ENCODE results near the gene TLL2. TPM values are rescaled to one million over a fixed set of nuclear protein-coding genes. Genes with fewer than 3 reads are reported as not detected.
A peak's percentile ranks its signal among the peaks of the same experiment; 100 is the strongest.

The TLL2 gene
- total RNA-seq, 1 experiment from 2014 or later: 0.11 TPM

GRCh38 chr10:96401036-96401435 is 112.7 kb downstream of the TLL2 start:
- H3K27me3 ChIP-seq (replicated peaks; ENCODE audit: insufficient read depth, low read depth, low read length, poor library complexity): peaks cover 34% of the 10 kb centered on the region
- H3K4me3 ChIP-seq (ENCODE audit: low read depth, low read length, poor library complexity, severe bottlenecking): no peak overlapping the region
- H3K9me3 ChIP-seq (ENCODE audit: low read depth, low read length, poor library complexity, severe bottlenecking): no peaks in the 10 kb centered on the region
- BruUV-seq (replicated peaks): no TSS peak
- ChIA-PET CTCF (no interaction called here), POLR2A (ENCODE audit: low non-redundant PET) (no interaction called here)
- intact Hi-C loops (cut with micrococcal nuclease; ENCODE audit: unreplicated experiment): no loop called here
- peaks cover 12% of the 10 kb centered on the region for H3K4me1 ChIP-seq (ENCODE audit: insufficient read depth, low read length, poor library complexity, severe bottlenecking)
- peak; percentile 69 for DNase-seq (ENCODE audit: low spot score)
- TF ChIP-seq CTCF (conservative IDR thresholded peaks at IDR 0.05; ENCODE audit: low read depth, low read length) (no peak), EZH2 (IDR thresholded peaks at IDR 0.05; ENCODE audit: borderline replicate concordance, low read depth, low read length, poor library complexity, severe bottlenecking) (no peak)
- H3K27ac ChIP-seq (ENCODE audit: low read depth, low read length, poor library complexity, severe bottlenecking): no peak overlapping the region
- no peaks in the 10 kb centered on the region for H3K36me3 ChIP-seq (ENCODE audit: insufficient read depth, low read length, poor library complexity, severe bottlenecking)

GRCh38 chr10:96400465-96400864 is 113.3 kb downstream of the TLL2 start:
- POLR2A ChIA-PET (ENCODE audit: low non-redundant PET): no interaction called here

GRCh38 chr10:96397902-96398301 is 115.8 kb downstream of the TLL2 start:
- CTCF ChIA-PET: no interaction called here
- no TSS peak for BruUV-seq (replicated peaks)

More at GRCh38 chr10:96400465-96400864, 113.3 kb downstream of the TLL2 start:
- peaks cover 34% of the 10 kb centered on the region for H3K27me3 ChIP-seq (replicated peaks; ENCODE audit: insufficient read depth, low read depth, low read length, poor library complexity)
- no peaks in the 10 kb centered on the region for H3K9me3 ChIP-seq (ENCODE audit: low read depth, low read length, poor library complexity, severe bottlenecking)
- DNase-seq (ENCODE audit: low spot score): no peak
- BruUV-seq (replicated peaks): no TSS peak
- TF ChIP-seq EZH2 (IDR thresholded peaks at IDR 0.05; ENCODE audit: borderline replicate concordance, low read depth, low read length, poor library complexity, severe bottlenecking) (no peak), CTCF (conservative IDR thresholded peaks at IDR 0.05; ENCODE audit: low read depth, low read length) (no peak)
- no peaks in the 10 kb centered on the region for H3K36me3 ChIP-seq (ENCODE audit: insufficient read depth, low read length, poor library complexity, severe bottlenecking)
- H3K27ac ChIP-seq (ENCODE audit: low read depth, low read length, poor library complexity, severe bottlenecking): no peak overlapping the region
- intact Hi-C loops (cut with micrococcal nuclease; ENCODE audit: unreplicated experiment): no loop called here
- H3K4me1 ChIP-seq (ENCODE audit: insufficient read depth, low read length, poor library complexity, severe bottlenecking): peaks cover 12% of the 10 kb centered on the region
- CTCF ChIA-PET: no interaction called here
- no peak overlapping the region for H3K4me3 ChIP-seq (ENCODE audit: low read depth, low read length, poor library complexity, severe bottlenecking)

More at GRCh38 chr10:96397902-96398301, 115.8 kb downstream of the TLL2 start:
- no peaks in the 10 kb centered on the region for H3K9me3 ChIP-seq (ENCODE audit: low read depth, low read length, poor library complexity, severe bottlenecking)
- no peak overlapping the region for H3K4me3 ChIP-seq (ENCODE audit: low read depth, low read length, poor library complexity, severe bottlenecking)
- no peak for DNase-seq (ENCODE audit: low spot score)
- H3K36me3 ChIP-seq (ENCODE audit: insufficient read depth, low read length, poor library complexity, severe bottlenecking): no peaks in the 10 kb centered on the region
- peaks cover 12% of the 10 kb centered on the region for H3K4me1 ChIP-seq (ENCODE audit: insufficient read depth, low read length, poor library complexity, severe bottlenecking)
- intact Hi-C loops (cut with micrococcal nuclease; ENCODE audit: unreplicated experiment): loop anchor here (2.0 to 5.0 kb wide), 4 partner anchors 74 to 629 kb away; no protein-coding TSS in a partner anchor
- TF ChIP-seq CTCF (conservative IDR thresholded peaks at IDR 0.05; ENCODE audit: low read depth, low read length) (no peak), EZH2 (IDR thresholded peaks at IDR 0.05; ENCODE audit: borderline replicate concordance, low read depth, low read length, poor library complexity, severe bottlenecking) (no peak)
- peaks cover 38% of the 10 kb centered on the region for H3K27me3 ChIP-seq (replicated peaks; ENCODE audit: insufficient read depth, low read depth, low read length, poor library complexity)
- H3K27ac ChIP-seq (ENCODE audit: low read depth, low read length, poor library complexity, severe bottlenecking): no peak overlapping the region
- POLR2A ChIA-PET (ENCODE audit: low non-redundant PET): no interaction called here
